Measurements from ENCODE around the gene BAIAP2. TPM values are rescaled to one million over a fixed set of nuclear protein-coding genes. Genes with fewer than 3 reads are reported as not detected.

The BAIAP2 gene
- total RNA-seq, 1 donor from 2014 or later = 80.3 TPM

DNA sequence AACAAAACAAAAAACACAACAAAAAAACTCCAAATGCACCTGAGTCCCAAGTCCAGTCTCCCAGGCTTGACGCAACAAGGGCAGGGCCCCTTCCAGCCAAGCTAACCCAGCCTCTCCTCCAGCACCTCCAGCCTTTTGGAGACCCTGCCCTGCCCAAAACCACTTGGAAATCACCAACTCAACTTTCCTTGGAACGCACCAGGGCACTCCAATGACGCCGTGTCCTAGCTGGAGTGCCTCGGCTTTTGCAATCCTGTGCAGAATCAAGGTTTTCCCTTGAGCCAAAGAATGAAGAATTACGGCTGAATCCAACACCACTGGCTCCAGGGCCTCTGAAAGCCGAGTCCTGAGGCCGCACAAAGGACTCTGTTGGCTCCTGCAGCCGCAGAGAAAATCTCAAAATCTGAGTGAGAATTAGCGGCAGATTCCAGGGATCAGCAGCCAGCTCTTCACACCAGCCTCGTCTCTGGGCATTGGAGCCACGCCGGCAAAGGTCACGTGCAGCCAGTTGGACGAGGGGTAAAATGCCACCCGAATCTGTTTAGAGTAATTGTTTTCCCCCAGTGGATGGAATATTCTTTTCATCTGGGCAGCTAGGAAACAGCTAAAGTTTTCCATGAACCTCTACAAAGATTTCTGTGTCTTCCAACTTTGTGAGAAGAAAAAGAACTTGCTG is 9.7 kb upstream of the BAIAP2 start:
- Histone ChIP-seq H3K36me3 (ENCODE audit: control insufficient read depth, insufficient read depth, low read length) (no peaks in the 10 kb centered on the region), H3K4me3 (ENCODE audit: low read depth, low read length) (no peak overlapping the region), H3K27me3 (ENCODE audit: control insufficient read depth, insufficient read depth, low read length) (peaks cover 38% of the 10 kb centered on the region)
- TF ChIP-seq, protein P1, sequence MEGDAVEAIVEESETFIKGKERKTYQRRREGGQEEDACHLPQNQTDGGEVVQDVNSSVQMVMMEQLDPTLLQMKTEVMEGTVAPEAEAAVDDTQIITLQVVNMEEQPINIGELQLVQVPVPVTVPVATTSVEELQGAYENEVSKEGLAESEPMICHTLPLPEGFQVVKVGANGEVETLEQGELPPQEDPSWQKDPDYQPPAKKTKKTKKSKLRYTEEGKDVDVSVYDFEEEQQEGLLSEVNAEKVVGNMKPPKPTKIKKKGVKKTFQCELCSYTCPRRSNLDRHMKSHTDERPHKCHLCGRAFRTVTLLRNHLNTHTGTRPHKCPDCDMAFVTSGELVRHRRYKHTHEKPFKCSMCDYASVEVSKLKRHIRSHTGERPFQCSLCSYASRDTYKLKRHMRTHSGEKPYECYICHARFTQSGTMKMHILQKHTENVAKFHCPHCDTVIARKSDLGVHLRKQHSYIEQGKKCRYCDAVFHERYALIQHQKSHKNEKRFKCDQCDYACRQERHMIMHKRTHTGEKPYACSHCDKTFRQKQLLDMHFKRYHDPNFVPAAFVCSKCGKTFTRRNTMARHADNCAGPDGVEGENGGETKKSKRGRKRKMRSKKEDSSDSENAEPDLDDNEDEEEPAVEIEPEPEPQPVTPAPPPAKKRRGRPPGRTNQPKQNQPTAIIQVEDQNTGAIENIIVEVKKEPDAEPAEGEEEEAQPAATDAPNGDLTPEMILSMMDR (IDR thresholded peaks at IDR 0.05; ENCODE audit: insufficient read depth, low read length, poor library complexity, severe bottlenecking) = no peak
- no peak for DNase-seq (ENCODE audit: low read depth)

DNA sequence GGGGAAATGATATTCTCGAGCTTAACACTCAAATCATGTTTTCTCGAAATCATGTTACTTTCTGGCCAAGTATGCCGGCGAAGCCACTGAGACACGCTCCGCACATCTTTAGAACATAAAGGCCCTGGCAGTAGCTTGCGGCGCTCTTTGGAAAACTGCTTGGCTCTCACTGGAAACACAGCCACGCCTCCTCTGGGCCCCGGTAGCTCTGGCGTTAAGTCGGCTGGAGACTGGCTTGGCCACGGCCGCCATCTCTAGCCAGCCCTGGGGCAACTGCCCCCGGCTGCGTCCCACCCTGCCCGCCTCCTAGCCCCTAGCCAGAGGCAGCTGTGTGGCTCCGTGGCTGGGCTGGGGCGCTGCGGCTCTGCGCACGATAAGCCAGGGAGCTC is 9.2 kb upstream of the BAIAP2 start:
- DNase-seq (ENCODE audit: low read depth) = no peak
- Histone ChIP-seq H3K4me3 (ENCODE audit: low read depth, low read length) (no peak overlapping the region), H3K27me3 (ENCODE audit: control insufficient read depth, insufficient read depth, low read length) (peaks cover 38% of the 10 kb centered on the region), H3K36me3 (ENCODE audit: control insufficient read depth, insufficient read depth, low read length) (no peaks in the 10 kb centered on the region)
- TF ChIP-seq, protein P1 (IDR thresholded peaks at IDR 0.05; ENCODE audit: insufficient read depth, low read length, poor library complexity, severe bottlenecking) = no peak

DNA sequence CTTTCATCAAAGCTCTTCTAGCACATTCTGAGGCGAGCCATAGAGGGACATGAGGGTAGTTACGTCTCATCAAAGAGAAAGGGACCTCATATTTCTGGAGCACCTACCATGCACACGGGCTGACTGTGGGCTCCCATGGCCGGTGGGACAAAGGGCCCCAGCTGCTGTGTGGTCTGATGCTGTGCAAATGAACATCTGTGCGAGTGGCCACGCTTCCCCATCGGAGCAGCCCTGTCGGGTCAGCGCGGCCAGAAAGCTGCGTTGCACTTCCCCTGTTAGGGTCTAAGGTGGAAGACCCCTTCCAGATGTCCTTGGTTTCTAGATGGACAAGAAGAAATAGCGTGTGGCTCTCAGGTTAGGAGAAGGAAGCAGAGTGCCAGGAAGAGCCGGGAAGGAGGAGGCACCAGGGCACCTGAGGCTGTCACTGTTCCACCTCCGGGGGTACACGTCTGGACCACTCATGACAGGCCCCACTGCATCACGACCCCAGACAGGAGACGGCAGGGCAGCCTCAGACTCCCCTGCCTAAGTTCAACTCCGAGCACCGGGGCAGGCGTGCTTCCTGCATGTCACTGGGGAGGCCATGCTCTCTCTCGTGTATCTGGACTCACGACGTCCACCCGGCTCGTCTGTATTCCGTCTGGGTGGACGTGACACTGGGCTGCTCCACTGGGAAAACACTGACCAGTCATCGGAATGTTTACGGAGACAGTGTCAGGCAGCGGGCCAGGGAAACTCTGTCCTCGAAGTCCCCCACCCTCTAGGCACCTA is 8.5 kb upstream of the BAIAP2 start:
- Histone ChIP-seq H3K27me3 (ENCODE audit: control insufficient read depth, insufficient read depth, low read length) (peaks cover 34% of the 10 kb centered on the region), H3K4me3 (ENCODE audit: low read depth, low read length) (no peak overlapping the region), H3K36me3 (ENCODE audit: control insufficient read depth, insufficient read depth, low read length) (no peaks in the 10 kb centered on the region)
- TF ChIP-seq, protein P1 (IDR thresholded peaks at IDR 0.05; ENCODE audit: insufficient read depth, low read length, poor library complexity, severe bottlenecking) = no peak
- DNase-seq (ENCODE audit: low read depth) = no peak

- TF ChIP-seq, protein P1 (IDR thresholded peaks at IDR 0.05; ENCODE audit: insufficient read depth, low read length, poor library complexity, severe bottlenecking) = no peak
- no peak for DNase-seq (ENCODE audit: low read depth)
Observed at GRCh38 chr17:81027038-81027437, 7.9 kb upstream of the BAIAP2 start.

GRCh38 chr17:81027591-81028505 is 7.1 kb upstream of the BAIAP2 start:
- no peak for DNase-seq (ENCODE audit: low read depth)
- H3K36me3 ChIP-seq (ENCODE audit: control insufficient read depth, insufficient read depth, low read length) = no peaks in the 10 kb centered on the region
- H3K4me3 ChIP-seq (ENCODE audit: low read depth, low read length) = no peak overlapping the region
- H3K27me3 ChIP-seq (ENCODE audit: control insufficient read depth, insufficient read depth, low read length) = peaks cover 34% of the 10 kb centered on the region
- TF ChIP-seq, protein P1 (IDR thresholded peaks at IDR 0.05; ENCODE audit: insufficient read depth, low read length, poor library complexity, severe bottlenecking) = no peak

More at GRCh38 chr17:81027038-81027437, 7.9 kb upstream of the BAIAP2 start:
- Histone ChIP-seq H3K27me3 (ENCODE audit: control insufficient read depth, insufficient read depth, low read length) (peaks cover 34% of the 10 kb centered on the region), H3K36me3 (ENCODE audit: control insufficient read depth, insufficient read depth, low read length) (no peaks in the 10 kb centered on the region), H3K4me3 (ENCODE audit: low read depth, low read length) (no peak overlapping the region)
